OCI-LY1 (cell line): Measurements from ENCODE around the gene RAB3A.
A peak's percentile ranks its signal among the peaks of the same experiment; 100 is the strongest.

Experiments used
- H2AFZ ChIP-seq: fragments of 200-600 bp; sonication (generic), shearing (Covaris generic); 2 replicates; pipeline ENCODE4 v1.6.0; 2014; ENCODE audit warnings: antibody characterized with exemption, mild to moderate bottlenecking, low read length
- H3F3A ChIP-seq: fragments of 200-600 bp; sonication (generic), shearing (Covaris generic); 2 replicates; pipeline ENCODE4 v1.6.0; 2014; ENCODE audit warnings: mild to moderate bottlenecking, antibody characterized with exemption, low read length, moderate library complexity; ENCODE audit not compliant: insufficient read depth
- H3K27ac ChIP-seq: fragments of 200-600 bp; sonication (generic); 2 replicates; pipeline ENCODE4 v1.5.1; 2014; ENCODE audit warnings: low read length, mixed run types, mild to moderate bottlenecking, low read depth; ENCODE audit not compliant: poor library complexity, severe bottlenecking
- H3K27me3 ChIP-seq: fragments of 200-600 bp; sonication (generic); 2 replicates; pipeline ENCODE4 v1.6.0; 2014; ENCODE audit warnings: antibody characterized with exemption, mild to moderate bottlenecking, low read length, moderate library complexity; ENCODE audit not compliant: insufficient read depth
- H3K36me3 ChIP-seq: fragments of 200-600 bp; sonication (generic); 2 replicates; pipeline ENCODE4 v1.6.1; 2014; ENCODE audit warnings: mild to moderate bottlenecking, antibody characterized with exemption, low read length, moderate library complexity, mixed read lengths; ENCODE audit not compliant: insufficient read depth
- H3K4me1 ChIP-seq: fragments of 200-600 bp; sonication (generic); 2 replicates; pipeline ENCODE4 v1.5.1; 2014; ENCODE audit warnings: mild to moderate bottlenecking, low read length, moderate library complexity; ENCODE audit not compliant: insufficient read depth, severe bottlenecking
- H3K4me2 ChIP-seq: fragments of 200-600 bp; sonication (generic), shearing (Covaris generic); 2 replicates; pipeline ENCODE4 v1.6.1; 2014; ENCODE audit warnings: low read length
- H3K4me3 ChIP-seq: fragments of 200-600 bp; sonication (generic); 2 replicates; pipeline ENCODE4 v1.5.1; 2014; ENCODE audit warnings: low read length, low read depth, mild to moderate bottlenecking, mixed read lengths; ENCODE audit not compliant: poor library complexity, severe bottlenecking
- H3K79me2 ChIP-seq: fragments of 200-600 bp; shearing (Covaris generic); 2 replicates; pipeline ENCODE4 v1.6.1; 2016; ENCODE audit warnings: mixed run types, low read length, mixed read lengths; ENCODE audit not compliant: insufficient read depth
- H3K9ac ChIP-seq: fragments of 200-600 bp; sonication (generic), shearing (Covaris generic); 2 replicates; pipeline ENCODE4 v1.6.1; 2014; ENCODE audit warnings: mild to moderate bottlenecking, low read length, mixed read lengths
- H3K9me2 ChIP-seq: fragments of 200-600 bp; sonication (generic), shearing (Covaris generic); 2 replicates; pipeline ENCODE4 v1.6.1; 2014; ENCODE audit warnings: low read depth, mild to moderate bottlenecking, low read length, mixed read lengths
- H3K9me3 ChIP-seq: fragments of 200-600 bp; shearing (Covaris generic); 2 replicates; pipeline ENCODE4 v1.6.1; 2014; ENCODE audit warnings: low read length, mixed read lengths
- H4K20me1 ChIP-seq: fragments of 200-600 bp; sonication (generic), shearing (Covaris generic); 2 replicates; pipeline ENCODE4 v1.6.0; 2016; ENCODE audit warnings: mild to moderate bottlenecking, low read length; ENCODE audit not compliant: insufficient read depth
- CTCF ChIP-seq: fragments of 200-600 bp; sonication (generic), shearing (Covaris generic); IDR thresholded peaks from 2 replicates; pipeline ENCODE4 v1.5.1; 2017; ENCODE audit warnings: mild to moderate bottlenecking, antibody characterized with exemption, low read length, moderate library complexity, mixed read lengths
- EZH2 ChIP-seq: fragments of 200-600 bp; sonication (generic), shearing (Covaris generic); IDR thresholded peaks from 2 replicates; pipeline ENCODE4 v1.8.0; 2017; ENCODE audit warnings: borderline replicate concordance, mixed run types, mild to moderate bottlenecking, antibody characterized with exemption, low read length, moderate library complexity, mixed read lengths

The RAB3A gene

GRCh38 chr19:18150776-18151624, 52.8 kb downstream of the RAB3A start:
- Histone ChIP-seq H3K79me2 (no peaks in the 10 kb centered on the region), H3K27ac (peak overlapping the region; percentile 62), H3K9ac (peak overlapping the region; percentile 55; the same call in 1 of the 2 replicates)

GRCh38 chr19:18149596-18149975, 54.3 kb downstream of the RAB3A start:
- Histone ChIP-seq H4K20me1 (no peaks in the 10 kb centered on the region), H3K9ac (no peak overlapping the region)
- TF ChIP-seq CTCF (no peak), EZH2 (no peak)

More at GRCh38 chr19:18150776-18151624, 52.8 kb downstream of the RAB3A start:
- H3K4me2 ChIP-seq: peak overlapping the region; percentile 77
- H3K4me3 ChIP-seq: peak overlapping the region; percentile 93
- TF ChIP-seq CTCF (no peak), EZH2 (no peak)
- peaks cover 24% of the 10 kb centered on the region for H3K4me1 ChIP-seq
- H3K9me3 ChIP-seq: no peaks in the 10 kb centered on the region
- H2AFZ ChIP-seq: no peak overlapping the region
- peaks cover 23% of the 10 kb centered on the region for H3K36me3 ChIP-seq
- no peaks in the 10 kb centered on the region for H3K27me3 ChIP-seq
- no peaks in the 10 kb centered on the region for H4K20me1 ChIP-seq
- H3K9me2 ChIP-seq: no peaks in the 10 kb centered on the region
- H3F3A ChIP-seq: no peaks in the 10 kb centered on the region

GRCh38 chr19:18147396-18147795, 56.4 kb downstream of the RAB3A start:
- Histone ChIP-seq H4K20me1 (no peaks in the 10 kb centered on the region), H3K9me3 (no peaks in the 10 kb centered on the region), H3K4me1 (peaks cover 14% of the 10 kb centered on the region), H3F3A (no peaks in the 10 kb centered on the region), H3K79me2 (no peaks in the 10 kb centered on the region), H2AFZ (no peak overlapping the region), H3K4me3 (no peak overlapping the region), H3K27me3 (no peaks in the 10 kb centered on the region), H3K36me3 (peaks cover 53% of the 10 kb centered on the region), H3K9ac (no peak overlapping the region), H3K27ac (no peak overlapping the region), H3K4me2 (no peak overlapping the region), H3K9me2 (no peaks in the 10 kb centered on the region)
- TF ChIP-seq CTCF: no peak
- no peak for TF ChIP-seq EZH2

More at GRCh38 chr19:18149596-18149975, 54.3 kb downstream of the RAB3A start:
- Histone ChIP-seq H3K36me3 (peaks cover 36% of the 10 kb centered on the region), H3K9me3 (no peaks in the 10 kb centered on the region), H3K4me1 (peaks cover 23% of the 10 kb centered on the region), H3K79me2 (no peaks in the 10 kb centered on the region), H3K4me3 (no peak overlapping the region), H3K27me3 (no peaks in the 10 kb centered on the region), H3K9me2 (no peaks in the 10 kb centered on the region), H3K4me2 (no peak overlapping the region), H3K27ac (no peak overlapping the region), H2AFZ (no peak overlapping the region), H3F3A (no peaks in the 10 kb centered on the region)
